Activated CD4-positive, CD25-positive, alpha-beta regulatory T cell treated with anti-CD3 and anti-CD28 coated beads, Interleukin-2, amount 50 U/mL, for 16 hours (primary cell): ENCODE data around the gene EEFSEC.

ENCODE experiments used
- DNase-seq: peaks from one replicate; pipeline ENCODE4 v3.0.0-alpha.2; 2020; ENCODE audit warnings: low read depth, low spot score

Gene EEFSEC

DNA sequence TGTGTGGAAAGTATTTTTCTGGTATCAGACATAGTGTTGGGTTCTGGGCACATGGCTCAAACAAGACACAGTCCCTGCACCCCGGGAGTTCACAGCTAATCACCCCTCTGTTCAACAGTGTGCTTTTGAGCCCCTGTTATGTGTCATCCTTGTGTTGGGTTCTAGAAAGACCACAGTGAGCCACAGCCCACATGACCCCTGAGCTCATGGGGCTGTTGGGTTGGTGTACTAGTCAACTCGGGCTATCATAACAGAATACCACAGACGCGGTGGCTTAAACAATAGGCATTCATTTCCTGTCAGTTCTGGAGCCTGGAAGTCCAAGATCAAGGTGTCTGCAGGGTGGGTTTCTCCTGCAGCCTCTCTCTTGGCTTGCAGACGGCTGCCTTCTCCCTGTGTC, 213.4 kb downstream of the EEFSEC start:
- no peak for DNase-seq

DNA sequence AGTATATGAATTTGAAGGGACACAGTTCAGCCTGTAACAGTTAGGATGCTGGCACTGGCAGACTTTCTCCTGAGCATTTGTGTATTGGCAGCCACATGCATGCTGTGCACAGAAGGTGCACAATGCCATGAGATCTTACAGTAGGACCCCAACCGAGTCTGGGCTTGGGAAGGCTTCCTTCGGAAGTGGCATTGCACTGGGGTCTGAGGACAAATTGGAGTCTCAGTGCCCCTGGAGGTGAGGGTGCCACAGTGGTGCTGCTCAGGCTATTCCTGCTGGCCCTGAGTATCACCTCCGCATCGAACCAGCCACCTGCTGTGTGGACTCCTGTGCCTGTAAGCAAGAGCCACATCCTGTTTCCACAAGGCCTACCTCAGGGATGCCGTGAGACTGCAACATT, 213.9 kb downstream of the EEFSEC start:
- no peak for DNase-seq

DNA sequence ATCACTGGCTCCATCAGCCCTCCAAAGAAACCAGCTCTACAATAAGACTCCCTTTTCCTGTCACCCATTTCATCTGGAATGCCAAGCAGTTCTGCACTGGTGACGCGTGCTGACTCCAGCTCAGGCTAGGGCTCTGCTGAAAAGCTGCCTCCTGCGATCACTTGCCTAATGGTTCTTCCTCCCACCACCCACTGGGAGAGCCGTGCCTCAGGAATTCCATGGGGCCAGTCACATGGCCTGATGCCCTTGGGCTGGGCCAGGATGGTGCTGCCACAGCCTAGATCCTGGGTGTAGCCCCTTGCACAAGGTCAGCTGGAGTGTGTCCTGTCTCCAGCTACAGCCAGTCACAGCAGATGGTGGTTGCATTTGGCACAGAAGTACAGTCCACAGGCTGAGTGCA, 214.5 kb downstream of the EEFSEC start:
- DNase-seq: no peak

DNA sequence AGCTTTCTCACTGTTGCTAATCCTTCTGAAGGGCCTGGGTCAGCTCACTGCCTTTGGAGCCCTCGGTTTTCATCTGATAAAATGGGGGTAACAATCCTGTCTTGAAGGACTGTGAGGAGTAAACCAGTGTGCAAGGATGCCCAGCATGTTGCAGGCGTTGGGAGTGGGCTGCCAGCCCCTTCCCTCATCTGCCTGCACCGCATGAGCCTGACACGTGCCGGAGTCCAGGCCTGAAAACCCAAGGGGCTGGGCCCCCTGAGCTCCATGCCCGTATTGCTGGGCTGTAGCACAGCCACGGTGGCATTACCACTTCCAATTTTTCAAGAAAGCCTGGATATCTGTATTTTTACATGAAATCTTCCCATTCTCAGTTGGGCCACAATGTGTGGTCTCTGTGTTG, 215.3 kb downstream of the EEFSEC start:
- DNase-seq: no peak

DNA sequence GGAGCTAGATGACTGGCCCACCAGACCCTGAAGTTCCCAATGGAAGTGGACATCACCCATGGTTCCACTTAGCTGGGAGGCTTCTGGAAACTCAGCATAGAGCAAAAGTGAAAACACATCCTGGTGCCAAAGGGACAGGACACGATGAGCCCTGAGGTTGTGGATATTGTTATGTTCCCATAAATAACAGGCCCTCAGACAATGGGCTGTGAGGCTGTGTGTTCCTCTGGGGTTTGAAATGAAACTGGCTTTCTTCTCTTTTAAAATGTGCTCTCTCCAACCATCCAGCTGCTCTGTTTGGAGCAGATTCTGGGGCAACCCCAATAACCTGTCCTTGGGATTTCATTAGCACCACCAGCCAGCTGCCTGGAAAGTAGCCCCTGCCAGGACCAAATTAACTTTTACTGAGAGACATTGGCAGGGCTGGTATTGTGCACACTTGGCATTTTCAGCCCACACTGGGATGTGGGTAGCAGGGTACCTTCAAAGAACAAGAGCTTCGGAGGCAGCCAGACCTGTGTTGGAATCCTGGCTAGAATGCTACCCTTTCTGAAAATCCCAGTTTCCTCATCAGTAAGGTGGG, 215.9 kb downstream of the EEFSEC start:
- DNase-seq: no peak

DNA sequence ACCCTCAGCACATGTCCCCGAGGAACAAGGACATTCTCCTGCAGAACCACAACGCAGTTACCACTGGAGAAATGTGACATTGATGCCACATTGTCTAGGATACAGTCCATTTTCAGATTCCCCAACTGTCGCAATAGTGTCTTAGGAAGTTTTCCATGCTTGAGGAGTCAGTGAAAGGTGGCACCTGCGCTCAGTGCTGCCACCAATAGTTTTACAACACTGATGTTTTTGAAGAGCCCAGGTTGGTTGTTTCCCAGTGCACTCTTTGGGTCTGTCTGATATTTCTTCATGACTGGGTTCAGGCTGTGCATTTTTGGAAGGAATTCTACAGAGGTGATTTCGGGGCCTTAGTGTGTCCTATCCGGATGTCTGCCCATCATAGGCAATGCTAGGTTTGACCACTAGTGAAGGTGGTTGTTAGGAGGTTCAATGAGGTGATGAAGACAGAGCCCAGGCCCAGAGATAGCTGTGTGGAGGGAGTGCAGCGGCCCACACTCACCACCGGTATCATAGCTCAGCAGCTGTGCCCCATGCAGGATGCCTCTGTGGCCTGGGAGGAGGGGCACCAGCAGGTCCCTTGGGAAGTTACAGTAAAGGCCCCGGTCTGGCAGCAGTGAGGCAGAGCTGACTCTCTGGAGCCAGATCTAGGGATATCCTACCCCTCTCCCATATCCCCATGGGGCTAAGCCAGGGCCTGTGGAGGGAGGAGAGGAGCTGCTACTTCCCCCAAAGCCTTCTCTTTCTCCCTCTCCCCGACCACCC, 216.8 kb downstream of the EEFSEC start:
- no peak for DNase-seq

DNA sequence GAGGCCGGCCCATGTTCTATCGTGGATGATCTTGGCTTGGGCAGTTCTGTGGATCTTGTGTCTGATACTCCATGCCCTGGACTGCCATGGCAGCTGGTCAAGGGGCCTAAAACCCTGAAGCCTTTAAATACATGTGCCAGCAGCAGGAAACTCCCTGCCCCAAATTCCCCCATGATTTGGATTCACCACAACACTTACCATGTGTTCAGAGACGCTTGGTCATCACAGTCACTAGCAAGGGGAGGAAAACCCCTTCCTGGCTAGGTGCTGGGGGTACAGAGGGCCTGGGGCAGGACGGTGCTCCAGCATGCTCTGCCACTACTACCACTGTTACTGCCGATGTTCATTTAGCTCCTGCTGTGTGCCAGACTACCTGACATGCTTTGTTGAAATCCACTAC, 219.0 kb downstream of the EEFSEC start:
- DNase-seq: no peak

DNA sequence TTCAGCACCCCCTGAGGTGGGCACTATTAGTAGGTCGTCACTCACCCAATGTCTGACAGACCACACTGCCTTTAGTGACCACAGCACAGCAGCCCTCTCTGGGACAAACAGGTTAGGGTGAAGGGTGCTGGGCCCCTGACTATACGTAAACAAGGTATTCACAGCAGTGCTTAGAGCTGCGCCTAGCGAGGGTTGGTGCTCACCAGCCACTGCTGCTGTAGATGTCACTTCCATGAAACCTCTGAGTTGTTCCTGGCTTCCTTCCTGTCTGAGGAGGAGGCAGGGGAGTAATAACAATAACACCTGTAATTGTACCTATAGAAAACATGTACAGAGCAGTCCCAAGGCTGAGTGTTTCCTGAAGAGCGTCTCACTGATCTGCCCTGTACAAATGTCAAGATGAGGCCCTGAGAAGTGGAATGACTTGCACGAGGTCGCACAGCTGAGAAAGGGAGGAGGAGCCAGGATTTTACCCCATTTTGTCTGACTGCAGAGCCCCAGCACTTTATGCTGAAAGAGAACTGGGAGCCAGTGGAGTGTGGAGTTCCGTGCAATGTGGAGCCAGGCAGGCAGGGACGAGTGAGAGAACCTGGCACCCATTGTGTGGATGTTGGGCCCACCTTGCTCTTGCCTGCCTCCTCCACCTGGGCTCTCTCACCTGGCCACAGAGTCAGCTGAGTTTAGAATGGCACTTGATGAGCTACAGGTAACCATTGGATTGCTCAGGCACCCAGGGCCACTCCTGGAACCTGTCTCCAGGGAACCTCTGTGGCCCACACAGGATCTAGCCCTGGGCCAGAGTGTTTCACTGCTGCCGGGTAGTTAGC, 219.6 kb downstream of the EEFSEC start:
- no peak for DNase-seq

DNA sequence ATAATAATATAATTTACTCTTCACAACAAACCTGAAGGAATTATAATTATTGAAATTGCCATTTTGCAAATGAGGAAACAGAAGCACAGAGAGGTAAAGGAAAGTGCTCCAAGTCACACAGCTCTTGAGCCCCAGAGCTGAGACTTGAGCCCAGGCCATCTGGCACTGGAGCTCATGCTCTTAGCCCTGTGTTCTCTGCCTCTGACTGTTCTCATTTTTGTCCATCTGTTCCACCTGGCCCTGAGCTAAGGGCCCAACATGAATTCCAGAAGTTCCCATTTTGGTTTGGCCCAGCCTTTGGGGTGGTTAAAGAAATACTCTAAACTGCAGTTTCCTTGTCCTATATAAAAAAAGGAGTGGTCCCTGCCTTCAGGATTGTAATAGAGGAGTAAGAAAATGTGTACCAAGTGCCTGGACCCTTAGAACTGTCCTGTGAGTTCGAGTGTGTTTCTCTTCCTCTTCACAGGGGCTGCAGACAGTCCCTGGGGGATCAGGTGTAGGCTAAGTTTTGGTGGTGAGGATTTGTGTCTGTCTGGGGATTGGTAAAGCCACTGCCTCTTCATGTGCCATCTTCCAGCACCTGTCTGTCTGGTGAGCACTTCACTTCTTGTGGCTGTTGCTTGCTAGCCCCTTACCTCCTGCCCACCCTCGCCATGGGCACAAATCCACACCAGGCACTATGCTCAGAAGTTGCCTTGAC, 221.6 kb downstream of the EEFSEC start:
- DNase-seq: no peak

DNA sequence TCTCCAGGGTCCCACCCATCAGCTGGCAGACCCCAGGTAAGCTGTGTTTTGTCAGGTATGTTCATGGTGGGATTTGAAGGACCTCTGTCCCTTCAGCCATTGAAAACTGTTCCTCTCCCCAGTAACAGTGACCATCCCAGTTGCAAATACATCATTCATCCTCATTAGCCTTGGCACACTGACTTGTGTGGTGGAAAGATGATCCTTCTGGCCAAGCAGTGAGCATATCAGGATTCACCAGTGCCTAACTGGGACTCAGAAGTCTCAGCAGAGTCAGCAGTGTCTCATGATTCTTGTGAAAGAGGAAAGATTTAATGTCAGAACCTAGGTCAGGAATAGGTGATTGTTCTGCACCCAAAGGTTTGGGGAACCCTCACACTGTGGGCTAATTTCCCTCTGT, 223.2 kb downstream of the EEFSEC start:
- DNase-seq: no peak

DNA sequence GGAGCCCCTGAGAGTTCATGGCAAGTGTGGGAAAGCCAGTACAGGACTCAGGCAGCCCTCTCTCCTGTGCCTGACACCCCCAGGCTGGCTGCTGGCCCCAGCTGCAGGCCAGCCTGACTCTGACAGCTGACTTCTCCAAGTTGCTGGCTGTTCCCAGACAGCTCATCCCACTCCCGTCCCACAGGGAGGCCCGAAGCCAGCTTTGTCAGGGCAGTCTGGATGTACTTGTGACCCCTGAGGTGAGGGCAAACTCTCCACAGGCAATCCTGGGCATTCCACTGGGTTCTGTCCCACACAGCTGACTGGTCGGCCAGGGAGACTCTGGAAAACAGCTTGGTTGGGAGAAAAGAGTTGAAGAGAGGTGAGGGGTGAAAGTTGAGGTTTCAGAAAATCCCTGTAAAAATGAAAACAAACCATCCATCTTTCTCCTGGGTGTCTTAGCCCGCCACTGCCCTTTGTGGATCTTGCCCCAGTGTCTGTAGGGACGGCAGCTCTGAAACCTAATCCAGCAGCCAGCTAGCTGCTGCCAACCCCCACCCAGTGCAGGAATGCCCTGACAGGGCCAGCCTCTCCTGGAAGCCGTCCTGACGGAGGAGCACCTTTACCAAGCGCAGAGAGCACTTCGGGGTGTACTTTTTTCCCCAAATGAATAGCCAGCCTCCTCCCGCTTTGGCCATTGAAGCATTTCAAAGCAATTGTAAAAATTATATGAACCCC, 225.5 kb downstream of the EEFSEC start:
- no peak for DNase-seq

DNA sequence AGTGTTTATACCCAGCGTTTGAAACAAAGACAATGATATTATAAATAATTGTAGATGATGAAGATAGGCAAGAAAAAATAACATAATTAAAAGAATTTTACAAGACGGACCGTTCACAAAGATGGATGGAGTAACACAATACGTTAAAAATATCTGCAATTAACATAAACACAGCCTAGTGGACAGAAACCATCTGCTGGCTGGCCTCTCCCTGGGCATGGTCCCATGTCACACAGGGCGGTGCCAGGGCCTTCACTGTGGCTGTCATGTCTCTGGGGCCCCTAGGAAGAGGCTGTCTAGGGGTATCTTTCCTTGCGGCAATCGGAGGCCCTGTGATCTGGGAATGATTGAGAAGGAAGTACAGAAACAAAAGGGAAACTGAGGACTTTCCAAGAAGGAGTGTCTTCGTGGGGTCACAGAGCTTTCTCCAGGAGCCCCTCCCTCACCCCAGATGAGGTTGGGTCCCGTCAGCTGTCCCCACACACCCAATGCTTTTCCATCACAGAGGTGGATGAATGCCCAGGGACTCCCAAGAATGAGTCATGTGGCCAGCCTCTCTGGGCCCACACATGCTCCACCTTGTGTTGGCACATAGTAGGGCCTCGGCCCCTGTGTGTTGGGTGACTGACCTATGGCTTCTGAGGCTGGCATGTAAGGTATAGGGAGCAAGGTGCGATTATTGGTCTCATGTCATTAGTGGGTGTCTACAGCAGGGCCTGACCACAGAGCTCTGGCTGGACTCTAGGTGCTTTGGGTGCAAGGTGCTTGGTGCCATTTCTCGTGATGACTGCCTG, 226.3 kb downstream of the EEFSEC start:
- no peak for DNase-seq

DNA sequence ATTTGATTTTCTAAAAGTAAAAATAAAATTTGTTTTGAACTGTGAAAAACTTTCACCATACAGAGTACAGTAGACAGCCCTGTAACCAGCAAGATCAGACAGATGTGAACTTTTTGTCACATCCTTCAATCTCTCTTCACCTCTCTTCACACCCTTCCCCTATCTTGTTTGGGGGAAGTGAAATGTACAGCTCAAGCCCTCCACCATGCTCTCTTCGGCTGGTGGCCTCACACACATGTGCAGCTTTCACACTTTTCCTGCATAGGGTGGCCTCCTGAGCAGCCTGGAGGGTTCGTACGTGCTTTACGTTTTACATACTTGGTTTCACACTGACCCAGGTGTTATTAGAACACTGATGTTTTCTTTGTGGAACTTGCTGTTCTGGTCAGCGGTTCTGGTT, 227.0 kb downstream of the EEFSEC start:
- DNase-seq: no peak

DNA sequence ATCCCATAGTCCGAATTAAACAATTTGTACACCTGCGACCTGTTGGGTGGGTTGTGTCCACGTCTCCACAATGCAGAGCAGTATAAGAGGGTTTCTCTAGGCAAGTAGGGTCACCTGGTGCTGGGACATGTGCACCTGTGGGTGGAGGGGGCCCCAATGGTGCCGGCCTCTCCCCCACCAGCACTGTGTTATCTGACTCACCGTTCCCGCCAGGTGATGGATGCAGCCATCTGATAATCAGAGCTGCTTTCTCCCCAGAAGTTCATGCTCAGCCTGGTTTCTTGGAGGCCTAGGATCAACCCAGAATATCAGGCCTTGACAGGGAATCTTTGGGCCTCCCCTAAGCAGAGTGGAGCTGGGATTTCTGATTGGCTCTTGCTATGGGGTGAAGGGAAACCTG, 227.4 kb downstream of the EEFSEC start:
- no peak for DNase-seq

DNA sequence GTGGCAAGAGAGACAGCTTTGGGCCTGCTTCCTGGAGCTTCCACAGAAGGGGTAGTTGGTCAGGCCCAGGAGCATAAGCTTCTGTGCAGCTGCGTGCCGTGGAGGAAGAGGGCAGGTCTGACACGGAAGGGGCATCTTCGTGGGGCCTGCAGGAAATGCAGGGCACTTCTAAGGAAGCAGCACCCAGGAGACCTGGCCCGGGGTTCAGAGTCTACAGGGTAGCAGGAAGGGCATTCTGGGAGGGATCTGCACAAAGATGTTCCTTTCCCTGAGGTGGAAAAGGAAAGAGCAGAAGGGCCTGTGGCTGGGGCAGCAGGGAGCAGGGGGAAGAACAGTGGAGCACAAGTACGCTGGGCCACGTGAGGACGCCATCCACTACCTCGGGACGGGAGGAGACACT, 228.3 kb downstream of the EEFSEC start:
- DNase-seq: no peak

DNA sequence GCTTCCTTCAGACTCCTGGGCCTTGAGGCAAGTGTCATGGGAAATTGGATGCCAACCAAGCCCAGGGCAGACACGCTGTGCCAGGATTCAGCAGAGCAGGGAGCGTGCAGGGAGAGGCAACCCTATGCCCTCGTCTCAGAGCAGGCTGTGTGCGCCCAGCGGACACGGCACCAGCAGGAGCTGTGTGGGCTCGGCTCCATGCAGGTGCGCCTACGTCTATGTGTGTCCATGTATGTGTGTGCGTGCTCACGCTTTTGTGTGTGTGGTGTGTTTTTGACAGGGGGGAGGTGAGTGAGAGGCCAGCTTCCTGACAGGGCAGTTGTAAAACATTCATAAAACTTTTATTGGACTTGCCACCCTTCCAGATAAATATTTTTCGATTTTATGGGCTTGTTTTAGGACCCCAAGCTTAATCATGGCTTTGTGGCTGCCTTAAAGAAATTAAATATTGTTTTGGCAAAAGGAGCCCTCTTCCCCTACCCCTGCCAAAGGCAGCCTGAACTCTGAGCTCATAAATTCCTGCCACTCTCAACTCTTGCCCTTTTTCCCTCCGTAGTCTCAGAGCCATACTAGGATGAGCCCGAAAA, 229.0 kb downstream of the EEFSEC start:
- DNase-seq: no peak

DNA sequence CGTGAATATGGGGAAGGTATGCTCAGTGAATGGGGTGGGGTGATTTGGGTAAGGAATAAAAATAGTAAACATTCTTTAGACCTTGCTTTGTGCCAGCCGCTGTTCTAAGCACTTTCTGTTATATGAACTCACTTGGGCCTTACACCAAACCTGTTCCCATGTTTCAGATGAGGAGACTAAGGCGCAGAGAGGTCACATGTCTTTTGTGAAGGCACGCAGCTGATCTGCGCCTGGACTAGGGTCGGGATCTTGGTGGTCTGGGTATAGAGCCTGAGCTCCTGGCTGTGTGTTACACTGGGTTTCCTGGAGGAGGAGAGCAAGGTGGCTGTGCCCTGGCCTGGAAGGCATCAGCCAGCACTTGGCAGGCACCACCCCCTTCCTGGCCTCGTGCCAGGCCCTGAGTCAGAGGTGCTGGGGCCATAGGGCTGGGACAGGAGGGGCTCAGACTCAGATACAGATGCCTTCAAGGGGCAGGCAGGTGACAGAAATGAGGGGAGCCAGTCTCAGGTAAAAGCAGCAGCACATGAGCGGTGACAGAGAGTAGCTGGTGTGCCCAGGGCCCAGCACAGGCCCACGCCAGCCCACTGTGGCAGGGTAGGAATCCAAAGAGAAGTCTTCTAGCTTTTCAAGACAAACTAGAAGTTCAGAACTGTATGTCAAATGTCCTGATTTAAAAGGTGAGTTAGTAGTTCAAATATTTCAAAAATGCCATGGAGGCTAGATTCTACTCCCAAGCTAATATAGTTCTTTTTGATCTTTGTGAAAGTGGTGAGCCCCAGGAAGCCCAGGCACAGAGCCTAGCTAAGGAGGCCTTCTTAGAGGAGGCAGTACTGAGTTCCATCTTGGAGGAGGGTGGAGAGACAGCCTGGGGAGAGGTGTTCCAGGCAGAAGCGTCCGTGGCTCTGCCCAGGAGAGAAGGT, 230.3 kb downstream of the EEFSEC start:
- DNase-seq: no peak

DNA sequence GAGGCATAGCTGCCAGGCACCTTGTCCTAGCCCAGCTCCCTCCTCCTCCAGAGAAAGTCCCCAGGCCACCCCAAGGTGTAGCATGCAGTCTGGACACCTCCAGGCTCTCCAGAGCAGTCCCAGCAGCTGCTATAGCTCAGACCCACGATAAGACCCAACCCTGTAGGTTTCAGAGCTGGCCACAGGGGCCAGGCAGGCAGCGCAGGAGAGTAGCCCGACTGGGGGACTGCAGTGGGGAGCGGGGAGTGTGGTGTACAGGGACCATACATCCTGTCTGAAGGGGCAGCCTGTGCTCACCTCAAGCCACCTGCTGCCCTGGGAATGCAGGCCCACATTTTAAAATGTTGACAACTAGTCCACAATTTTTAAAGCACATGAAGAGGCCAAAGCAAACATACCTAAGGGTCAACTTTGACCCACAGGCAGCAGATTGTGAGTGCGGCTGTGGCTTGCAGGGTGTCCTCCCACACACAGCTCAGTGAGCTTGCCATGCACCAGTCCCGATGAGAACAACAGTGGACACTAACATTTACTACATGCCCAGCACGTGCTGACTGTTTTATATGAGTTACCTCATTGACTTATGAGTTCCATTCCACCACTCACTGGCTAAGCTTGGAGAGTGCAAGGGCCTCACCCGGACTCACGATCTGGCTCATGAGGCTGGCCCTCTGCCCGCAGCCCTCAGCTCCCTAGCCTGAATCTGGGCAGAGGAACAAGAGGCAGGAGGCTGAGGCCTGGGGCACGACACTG, 232.0 kb downstream of the EEFSEC start:
- no peak for DNase-seq

DNA sequence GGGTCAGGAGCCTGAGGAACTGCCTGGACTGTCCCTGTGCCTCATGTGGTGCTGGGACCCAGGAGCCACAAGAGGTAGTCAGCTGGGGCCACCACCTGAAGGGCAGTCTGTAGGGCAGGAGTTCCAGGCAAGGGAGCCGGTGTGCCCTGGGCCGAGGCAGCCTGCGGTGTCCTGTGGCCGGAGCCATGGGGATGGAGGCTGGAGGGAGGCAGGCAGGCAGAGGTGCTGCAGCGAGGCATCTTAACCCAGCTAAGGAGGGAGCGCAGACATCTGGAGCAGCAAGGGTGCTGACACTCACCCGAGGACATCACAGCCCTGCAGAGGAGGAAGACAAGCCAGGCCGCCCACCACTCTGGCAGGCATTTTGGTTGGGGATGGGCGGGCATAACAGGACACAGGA, 235.7 kb downstream of the EEFSEC start:
- DNase-seq: no peak
